GM12878 (cell line): Measurements from ENCODE around the gene HSPBP1. TPM values are rescaled to one million over a fixed set of nuclear protein-coding genes. Genes with fewer than 3 reads are reported as not detected.

ENCODE experiments used
- ASH2L ChIP-seq: fragments of 300-600, 200-600 bp; sonication (generic); IDR thresholded peaks from 2 replicates; pipeline ENCODE4 v1.6.1; 2017; ENCODE audit warnings: low read depth, mild to moderate bottlenecking, borderline replicate concordance
- ATF3 ChIP-seq: IDR thresholded peaks from 2 replicates; pipeline ENCODE4 v1.6.1; 2011; ENCODE audit warnings: low read depth, mild to moderate bottlenecking, low read length, moderate library complexity, borderline replicate concordance; ENCODE audit errors: extremely low read depth
- BCL11A ChIP-seq: IDR thresholded peaks from 2 replicates; pipeline ENCODE4 v1.6.1; 2011; ENCODE audit warnings: low read depth, low read length
- CHD1 ChIP-seq: IDR thresholded peaks from 2 replicates; pipeline ENCODE4 v1.6.1; 2012; ENCODE audit warnings: low read depth, low read length, improper control_type of control experiment
- CHD4 ChIP-seq: fragments of 200-600 bp; sonication (generic); IDR thresholded peaks from 2 replicates; pipeline ENCODE4 v1.6.1; 2016; ENCODE audit warnings: mild to moderate bottlenecking
- E4F1 ChIP-seq: fragments of 450-650 bp; IDR thresholded peaks from 2 replicates; pipeline ENCODE4 v1.6.1; 2018; ENCODE audit warnings: borderline replicate concordance, mild to moderate bottlenecking; ENCODE audit not compliant: partially characterized antibody
- EGR1 ChIP-seq, 2 experiments: IDR thresholded peaks; 1 replicate in 1 of 2; 2 replicates in 1 of 2; pipeline ENCODE4 v1.6.1; 2011 to 2012; ENCODE audit warnings: low read depth in 2 of 2, low read length in 2 of 2, borderline replicate concordance in 1 of 2, mild to moderate bottlenecking in 1 of 2, moderate library complexity in 1 of 2
- FOS ChIP-seq: IDR thresholded peaks from 3 replicates; pipeline ENCODE4 v1.6.1; 2011; ENCODE audit warnings: borderline replicate concordance; ENCODE audit not compliant: insufficient read length; ENCODE audit errors: extremely low read depth
- HSF1 ChIP-seq: fragments of 150-350 bp; IDR thresholded peaks from 2 replicates; pipeline ENCODE4 v1.6.1; 2014; ENCODE audit warnings: mild to moderate bottlenecking, low read depth, low read length
- IRF3 ChIP-seq: fragments of 450-650 bp; IDR thresholded peaks from 2 replicates; pipeline ENCODE4 v1.6.1; 2014; ENCODE audit warnings: mild to moderate bottlenecking
- KAT2A ChIP-seq: conservative IDR thresholded peaks from 2 replicates; pipeline ENCODE4 v1.6.1; 2011; ENCODE audit warnings: low read depth, low read length; ENCODE audit not compliant: control insufficient read depth
- MTA3 ChIP-seq: IDR thresholded peaks from 2 replicates; pipeline ENCODE4 v1.6.1; 2012; ENCODE audit warnings: low read length, inconsistent platforms, borderline replicate concordance
- NR2F1 ChIP-seq: fragments of 450-650 bp; conservative IDR thresholded peaks from 2 replicates; pipeline ENCODE4 v1.6.1; 2017; ENCODE audit warnings: mild to moderate bottlenecking
- SKIL ChIP-seq: fragments of 450-650 bp; IDR thresholded peaks from 2 replicates; pipeline ENCODE4 v1.6.1; 2017; ENCODE audit warnings: mild to moderate bottlenecking, low read depth, inconsistent platforms; ENCODE audit not compliant: poor library complexity, severe bottlenecking
- WRNIP1 ChIP-seq: IDR thresholded peaks from 2 replicates; pipeline ENCODE4 v1.6.1; 2011; ENCODE audit warnings: low read depth, low read length, improper control_type of control experiment, borderline replicate concordance
- YBX1 ChIP-seq: fragments of 450-650 bp; IDR thresholded peaks from 2 replicates; pipeline ENCODE4 v1.6.1; 2016; ENCODE audit warnings: antibody characterized with exemption
- ZBTB11 ChIP-seq: fragments of 450-650 bp; formaldehyde crosslinking; IDR thresholded peaks from 2 replicates; pipeline ENCODE4 v1.5.0; 2022; ENCODE audit warnings: mild to moderate bottlenecking, missing genetic modification characterization
- polyA plus RNA-seq, 11 experiments: library from polyadenylated mRNA; depleted of rRNA in 4 of 11; unstranded in 6 of 11; stranded (reverse) in 5 of 11; fragments of >200 nt; fragmentation: Nextera tagmentation in 4 of 11; fragmentation: Illumina TruSeq in 1 of 11; extraction: Ambion mirVana in 4 of 11; extraction: Trizol in 1 of 11; gene quantifications; 1 replicate in 1 of 11; 2 replicates in 10 of 11; pipeline versions ENCODE4 v1.2.1 to v1.2.3, GENCODE V29; 2011 to 2016; ENCODE audit warnings: inconsistent platforms in 2 of 11, missing spikeins in 2 of 11, low read depth in 1 of 11
- total RNA-seq, 4 experiments: library from RNA; depleted of rRNA in 3 of 4; stranded (reverse); fragments of >200 nt in 3 of 4; fragmentation: Illumina TruSeq in 1 of 4; extraction: Trizol in 1 of 4; gene quantifications; 2 replicates each; pipeline versions ENCODE4 v1.2.1 to v1.2.3, GENCODE V29; 2013 to 2021

Gene HSPBP1
- total and polyA plus RNA-seq, 10 of the 15 experiments (the other 5 are each of a cell fraction or from before 2014, with no cell fraction given) = 0.18 to 83.3 (median 23.0) TPM

- TF ChIP-seq WRNIP1 = no peak
- TF ChIP-seq CHD1 = no peak
- no peak for TF ChIP-seq HSF1
- TF ChIP-seq ZBTB11 = peak; percentile 40; the same call in 1 of the 2 replicates
- no peak for TF ChIP-seq KAT2A
- no peak for TF ChIP-seq IRF3
- TF ChIP-seq CHD4 = no peak
- TF ChIP-seq FOS = no peak
- TF ChIP-seq ASH2L = peak; percentile 67; the same call in 1 of the 2 replicates
- 0 out of 3 replicates have a peak, but pooled peaks of 1 of the 2 experiments have one; percentile 34 for TF ChIP-seq EGR1 (IDR thresholded peaks at IDR 0.05; ENCODE audit: borderline replicate concordance in 1 of 2, low read depth in 2 of 2, low read length in 2 of 2)
- TF ChIP-seq YBX1 = no peak
- TF ChIP-seq SKIL = no peak
- no peak for TF ChIP-seq BCL11A
- TF ChIP-seq MTA3 = no peak
- no peak for TF ChIP-seq E4F1
- no peak for TF ChIP-seq ATF3
- 0 out of 2 replicates have a peak, but pooled peaks have one; percentile 12 for TF ChIP-seq NR2F1
These were observed at the start of gene HSPBP1 (continued) for GRCh38 chr19:55279770-55280643.
